ENCODE measurements around the gene YES1.
"Not testable (repeated sequence)": the region's sequence is repeated elsewhere in the genome, so short reads cannot be mapped to it uniquely, and the experiment has no call there.

GRCh38 chr18:809228-809627 is 2.8 kb downstream of the YES1 start:
- not testable (repeated sequence) for TF ChIP-seq ZNF274 (IDR thresholded peaks at IDR 0.05; ENCODE audit: low read depth, low read length); YY1 (IDR thresholded peaks at IDR 0.05; ENCODE audit: insufficient read depth, insufficient read length)
